CD4-positive, alpha-beta T cell treated with Interleukin-1 beta for 1 hour (primary cell): ENCODE data around the gene TBX4.
"Not testable (repeated sequence)": the region's sequence is repeated elsewhere in the genome, so short reads cannot be mapped to it uniquely, and the experiment has no call there.

Experiments used
- DNase-seq, 2 donors: peaks; one replicate each; pipeline ENCODE4 v3.0.0-alpha.2; 2020 to 2022

Gene TBX4

GRCh38 chr17:61486135-61487120, 34.2 kb downstream of the TBX4 start:
- DNase-seq: no peak

GRCh38 chr17:61487161-61487988, 35.2 kb downstream of the TBX4 start:
- no peak for DNase-seq

GRCh38 chr17:61487989-61488595, 35.9 kb downstream of the TBX4 start:
- no peak for DNase-seq

- DNase-seq: no peak
Measured at GRCh38 chr17:61488878-61489718, 36.9 kb downstream of the TBX4 start.

GRCh38 chr17:61489719-61490490, 37.7 kb downstream of the TBX4 start:
- DNase-seq: no peak

- DNase-seq: no peak
Measured at GRCh38 chr17:61490540-61490975, 38.3 kb downstream of the TBX4 start.

GRCh38 chr17:61491981-61492380, 39.8 kb downstream of the TBX4 start:
- DNase-seq: no peak

- no peak for DNase-seq
Measured at GRCh38 chr17:61492759-61493526, 40.7 kb downstream of the TBX4 start.

- not testable (repeated sequence) for DNase-seq
Measured at GRCh38 chr17:61493830-61494324, 41.7 kb downstream of the TBX4 start.

- no peak for DNase-seq
Measured at GRCh38 chr17:61494325-61495160, 42.3 kb downstream of the TBX4 start.

- DNase-seq: no peak
Measured at GRCh38 chr17:61495161-61495857, 43.1 kb downstream of the TBX4 start.

- no peak for DNase-seq
Measured at GRCh38 chr17:61496174-61496956, 44.1 kb downstream of the TBX4 start.

- DNase-seq: no peak
Measured at GRCh38 chr17:61496957-61497653, 44.9 kb downstream of the TBX4 start.

- no peak for DNase-seq
Measured at GRCh38 chr17:61498042-61498994, 46.1 kb downstream of the TBX4 start.

GRCh38 chr17:61499632-61500031, 47.4 kb downstream of the TBX4 start:
- DNase-seq: no peak

- DNase-seq: no peak
Measured at GRCh38 chr17:61500287-61500686, 48.1 kb downstream of the TBX4 start.
